GM12891 (cell line): ENCODE results near the gene ANTXR2.

ENCODE experiments used
- POLR2A ChIP-seq: IDR thresholded peaks from 2 replicates; pipeline ENCODE4 v1.6.1; 2011; ENCODE audit warnings: low read depth, low read length, control low read depth
- POLR2AphosphoS5 ChIP-seq: IDR thresholded peaks from 2 replicates; pipeline ENCODE4 v1.6.1; 2011; ENCODE audit warnings: low read depth, low read length, control low read depth

DNA sequence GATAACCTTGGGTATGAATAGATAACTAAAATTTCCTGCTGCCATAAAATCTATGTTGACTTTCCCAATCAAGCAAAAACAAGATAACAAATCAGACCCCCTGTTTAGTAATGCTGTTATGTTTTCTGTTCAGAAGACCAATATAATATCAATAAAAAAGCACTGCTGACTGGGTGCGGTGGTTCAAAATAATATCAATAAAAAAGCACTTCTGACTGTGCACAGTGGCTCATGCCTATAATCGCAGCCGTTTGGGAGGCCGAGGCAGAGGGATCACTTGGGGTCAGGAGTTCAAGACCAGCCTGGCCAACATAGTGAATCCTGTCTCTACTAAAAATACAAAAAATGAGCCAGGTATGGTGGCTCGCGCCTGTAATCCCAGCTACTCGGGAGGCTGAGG is 36.7 kb downstream of the ANTXR2 start:
- TF ChIP-seq POLR2A: no peak
- no peak for TF ChIP-seq POLR2AphosphoS5
